ENCODE data around the gene SPTBN1.

SPTBN1 gene

DNA sequence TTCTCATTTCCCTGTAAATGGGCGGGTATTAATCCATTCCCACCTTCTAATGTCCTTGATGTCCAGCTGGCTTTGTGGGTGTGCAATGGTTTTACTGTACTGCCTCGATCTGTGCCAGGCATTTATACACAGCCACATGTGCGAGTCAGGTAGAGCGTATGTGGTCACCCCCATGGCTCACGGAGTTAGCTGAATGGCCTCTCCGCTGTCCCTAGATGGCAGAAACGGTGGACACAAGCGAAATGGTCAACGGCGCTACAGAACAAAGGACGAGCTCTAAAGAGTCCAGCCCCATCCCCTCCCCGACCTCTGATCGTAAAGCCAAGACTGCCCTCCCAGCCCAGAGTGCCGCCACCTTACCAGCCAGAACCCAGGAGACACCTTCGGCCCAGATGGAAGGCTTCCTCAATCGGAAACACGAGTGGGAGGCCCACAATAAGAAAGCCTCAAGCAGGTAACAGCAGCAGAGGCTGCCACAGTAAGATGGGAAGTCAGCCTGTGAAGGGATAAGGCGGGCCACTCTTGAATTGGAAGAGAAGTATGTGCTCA lies 208.2 kb downstream of the SPTBN1 start:
- no peak for DNase-seq

DNA sequence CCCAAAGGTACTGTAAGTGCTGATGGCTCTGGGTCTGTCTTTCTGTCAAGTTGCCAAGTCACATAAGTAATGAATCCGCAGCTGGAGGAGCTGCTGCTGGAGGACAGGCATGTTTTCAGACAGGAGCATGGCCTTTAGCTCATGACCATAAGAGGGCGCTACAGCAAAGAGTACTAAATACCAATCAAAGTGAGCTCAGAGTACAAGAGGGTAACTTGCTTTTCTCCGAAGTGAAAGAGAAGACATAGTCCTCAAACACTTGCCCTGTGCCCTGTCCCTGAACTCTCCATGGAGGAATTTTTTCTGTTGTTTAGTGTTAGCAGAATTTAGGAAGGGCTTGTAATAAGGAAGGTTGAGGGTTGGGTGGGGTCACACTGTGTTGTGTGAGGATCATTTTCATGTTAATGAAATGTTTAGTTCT lies 209.3 kb downstream of the SPTBN1 start:
- DNase-seq = no peak

DNA sequence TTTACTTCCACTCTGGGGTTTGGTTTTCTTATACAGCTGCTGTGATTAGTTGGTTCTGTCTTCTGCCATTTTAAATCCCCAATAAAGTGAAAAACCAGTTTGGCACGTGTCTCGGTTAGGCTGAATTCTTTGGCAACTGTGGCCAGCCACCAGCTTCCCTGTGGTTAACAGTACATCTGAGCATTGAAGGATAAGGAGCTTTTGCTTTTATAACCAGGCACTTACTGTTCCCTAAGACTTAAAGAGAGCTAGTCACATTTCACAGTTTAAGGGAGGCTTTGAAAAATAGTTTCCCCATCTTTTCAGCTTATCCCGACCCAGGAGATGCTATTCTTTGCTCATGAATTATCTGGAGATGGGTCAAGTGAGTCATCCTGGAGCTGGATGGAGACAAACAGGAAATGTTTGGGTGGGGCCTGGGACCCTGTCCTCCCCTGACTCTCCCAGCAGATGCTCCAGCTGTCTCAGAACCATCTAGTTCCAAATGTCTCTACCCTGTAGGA lies 210.1 kb downstream of the SPTBN1 start:
- no peak for DNase-seq

DNA sequence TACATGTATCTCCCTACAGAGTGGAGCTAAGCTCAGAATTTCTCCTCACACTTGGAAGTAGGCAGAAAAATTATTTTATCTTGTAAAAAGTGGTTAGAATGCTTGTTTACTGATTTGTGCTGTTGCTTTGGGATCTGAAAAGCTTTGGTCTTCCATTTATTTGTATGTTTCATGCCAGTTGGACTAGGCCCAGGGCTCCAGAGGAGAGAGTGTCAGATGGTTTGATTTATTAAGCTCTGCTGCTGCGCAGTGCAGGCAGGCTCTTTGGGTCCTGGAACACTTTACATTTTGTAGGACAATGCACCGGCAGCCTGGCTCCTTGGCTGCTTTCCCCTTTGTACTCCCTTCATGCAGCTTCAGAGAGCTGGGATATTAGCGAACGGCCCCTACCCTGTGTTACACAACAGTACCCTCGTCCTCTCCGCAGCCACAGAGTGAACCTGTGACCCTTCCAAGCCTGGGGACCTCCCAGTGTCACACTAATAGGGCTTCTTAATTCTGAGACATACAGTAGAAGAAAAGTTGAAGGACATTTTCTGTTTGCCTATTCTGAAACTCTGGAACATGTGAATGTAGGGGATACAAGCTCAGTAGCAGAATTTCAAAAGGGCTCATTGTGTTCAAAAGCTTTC lies 210.6 kb downstream of the SPTBN1 start:
- DNase-seq = no peak

DNA sequence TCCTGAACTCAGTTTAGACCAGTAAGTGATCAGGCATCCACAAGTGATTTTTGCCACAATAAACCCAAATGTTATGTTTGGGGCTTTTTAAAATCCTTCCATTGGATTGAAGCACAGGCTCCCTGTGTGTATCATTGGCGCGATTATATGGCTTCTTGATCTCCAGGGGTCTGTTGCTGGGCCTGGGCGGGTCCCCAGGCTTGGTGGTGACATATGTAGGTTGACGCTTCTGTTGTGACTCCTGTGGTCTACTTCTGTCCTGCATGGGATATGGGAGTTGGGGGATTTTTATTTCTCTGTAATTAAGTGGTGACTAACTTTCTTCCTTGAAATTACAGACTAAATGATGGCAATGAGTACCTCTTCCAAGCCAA lies 211.1 kb downstream of the SPTBN1 start:
- DNase-seq = no peak

DNA sequence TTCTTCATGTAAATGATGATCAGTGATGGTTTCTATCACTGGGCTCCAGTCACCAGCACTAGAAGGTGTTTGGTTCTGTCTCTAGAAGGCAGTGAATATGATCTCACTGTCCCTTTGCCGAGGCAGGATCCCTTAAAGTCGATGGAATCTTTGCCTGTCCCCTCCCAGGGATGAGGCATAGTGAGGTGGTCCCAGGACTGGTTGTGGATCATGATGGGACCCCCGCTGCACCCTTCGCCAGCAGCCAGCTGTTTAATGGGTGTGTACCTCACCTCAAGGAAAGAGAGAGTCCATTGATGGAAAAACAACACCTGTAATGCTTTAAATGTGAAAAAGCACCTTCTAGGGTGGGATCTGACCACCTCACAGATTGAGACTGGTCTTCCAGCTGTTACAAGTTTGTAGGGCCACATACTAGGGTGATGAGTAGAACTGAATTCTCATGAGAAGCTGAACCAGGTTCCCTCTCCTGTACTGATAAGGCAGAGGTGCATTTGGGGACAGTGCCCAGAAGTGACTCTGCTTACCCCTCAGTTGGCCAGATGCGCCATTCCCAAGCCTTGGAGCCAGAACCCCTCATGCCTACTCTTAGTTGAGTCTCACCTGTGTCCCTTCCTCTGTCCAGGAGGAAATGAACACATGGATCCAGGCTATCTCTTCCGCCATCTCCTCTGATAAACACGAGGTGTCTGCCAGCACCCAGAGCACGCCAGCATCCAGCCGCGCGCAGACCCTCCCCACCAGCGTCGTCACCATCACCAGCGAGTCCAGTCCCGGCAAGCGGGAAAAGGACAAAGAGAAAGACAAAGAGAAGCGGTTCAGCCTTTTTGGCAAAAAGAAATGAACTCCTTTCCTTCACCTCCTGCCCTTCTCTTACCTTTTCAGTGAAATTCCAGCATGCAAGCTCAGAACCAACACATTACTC lies 211.9 kb downstream of the SPTBN1 start:
- no peak for DNase-seq

DNA sequence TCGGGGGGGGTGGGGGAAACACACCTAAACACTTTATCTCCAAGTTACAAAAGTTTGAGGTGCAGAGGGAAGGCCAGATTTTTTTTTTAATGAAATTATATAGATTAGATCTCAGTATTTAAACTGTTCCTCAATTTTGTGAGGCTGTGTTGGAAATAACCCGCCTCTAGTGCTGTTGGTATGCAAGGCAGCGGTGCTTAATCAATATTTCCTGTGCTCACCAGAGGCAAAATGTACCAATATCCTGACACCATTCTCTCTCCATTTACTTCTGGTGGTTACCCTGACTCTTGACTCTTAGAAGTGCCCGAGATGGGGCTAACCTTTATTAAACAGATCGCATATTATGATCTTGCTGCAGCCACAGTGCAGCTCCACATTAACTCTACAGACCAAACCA lies 212.6 kb downstream of the SPTBN1 start:
- DNase-seq = no peak

DNA sequence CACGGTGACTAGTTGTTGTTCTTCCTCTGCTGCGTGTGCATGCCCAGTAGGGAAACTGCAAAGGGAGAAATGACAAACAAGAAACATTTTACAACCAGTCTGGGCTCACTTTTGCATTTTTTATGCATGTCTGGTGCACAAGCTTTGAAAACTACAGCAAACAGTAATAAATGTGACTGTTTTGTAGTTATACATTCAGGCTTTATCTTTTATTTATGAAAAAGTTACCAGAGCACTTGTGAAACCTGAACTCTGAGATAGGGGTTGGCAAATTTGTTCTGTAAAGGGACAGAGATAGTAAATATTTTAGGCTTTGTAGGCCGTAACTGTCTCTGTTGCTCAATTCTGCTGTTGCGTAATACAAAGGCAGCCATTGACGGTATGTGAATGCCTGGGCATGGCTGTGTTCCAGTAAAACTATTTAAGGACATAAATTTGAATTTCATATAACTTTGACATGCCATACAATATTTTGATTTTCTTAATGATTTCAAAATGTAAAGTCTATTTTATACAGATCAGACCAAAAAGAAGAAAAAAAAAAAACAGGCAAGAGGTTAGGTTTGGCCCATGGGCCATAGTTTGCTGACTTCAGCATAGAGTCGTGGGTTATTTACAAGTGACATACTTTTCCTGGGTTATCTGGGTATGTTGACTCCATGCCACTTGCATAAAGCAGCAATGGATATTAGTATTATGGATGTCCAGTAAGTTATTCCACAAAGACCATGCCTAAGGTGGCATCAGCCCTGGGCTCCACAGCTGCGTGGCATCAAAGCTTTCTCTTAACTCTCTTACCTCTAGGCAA lies 213.8 kb downstream of the SPTBN1 start:
- no peak for DNase-seq

DNA sequence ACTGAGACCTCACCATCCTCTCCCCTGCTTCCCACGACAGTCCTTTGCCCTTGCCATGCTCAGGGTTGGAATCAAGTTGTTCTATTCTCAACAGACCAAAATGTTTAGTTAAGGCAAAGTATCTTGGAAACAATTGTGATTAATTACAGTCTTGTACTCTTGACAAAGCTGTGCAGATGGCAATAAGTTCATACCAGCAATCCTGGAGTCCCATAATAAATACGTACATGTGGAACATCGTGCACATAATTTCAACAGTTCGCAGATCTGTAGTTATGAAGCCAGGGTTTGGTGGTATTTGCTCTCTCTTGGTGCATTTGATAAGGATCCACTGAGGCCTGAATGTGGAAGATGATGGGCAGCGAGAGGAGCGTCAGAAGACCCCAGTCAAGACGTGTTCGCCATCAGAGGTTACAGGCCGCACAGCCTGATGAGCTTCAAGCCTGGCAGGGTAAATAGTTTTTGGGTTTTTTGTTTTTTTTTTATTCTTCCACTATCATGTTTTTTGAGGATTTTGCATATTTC lies 214.4 kb downstream of the SPTBN1 start:
- no peak for DNase-seq

DNA sequence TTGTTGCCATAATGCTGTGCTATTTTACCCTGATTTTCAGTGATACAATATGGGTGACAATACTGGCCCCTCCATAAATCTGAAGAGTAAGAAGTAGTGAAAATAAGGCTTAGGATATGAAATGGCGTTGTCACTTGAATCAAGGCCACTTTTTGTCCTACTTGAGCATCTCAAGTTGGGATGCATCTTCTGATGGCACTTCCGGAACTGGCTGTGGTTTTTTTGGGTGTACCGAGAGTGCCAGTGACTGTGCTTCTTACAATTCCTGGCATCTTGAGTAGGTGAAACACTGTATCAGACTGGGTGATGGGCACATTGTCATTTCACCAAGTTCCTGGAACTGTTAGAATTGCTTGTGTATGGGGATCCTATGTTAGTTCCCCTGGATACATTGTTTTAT lies 214.9 kb downstream of the SPTBN1 start:
- no peak for DNase-seq

DNA sequence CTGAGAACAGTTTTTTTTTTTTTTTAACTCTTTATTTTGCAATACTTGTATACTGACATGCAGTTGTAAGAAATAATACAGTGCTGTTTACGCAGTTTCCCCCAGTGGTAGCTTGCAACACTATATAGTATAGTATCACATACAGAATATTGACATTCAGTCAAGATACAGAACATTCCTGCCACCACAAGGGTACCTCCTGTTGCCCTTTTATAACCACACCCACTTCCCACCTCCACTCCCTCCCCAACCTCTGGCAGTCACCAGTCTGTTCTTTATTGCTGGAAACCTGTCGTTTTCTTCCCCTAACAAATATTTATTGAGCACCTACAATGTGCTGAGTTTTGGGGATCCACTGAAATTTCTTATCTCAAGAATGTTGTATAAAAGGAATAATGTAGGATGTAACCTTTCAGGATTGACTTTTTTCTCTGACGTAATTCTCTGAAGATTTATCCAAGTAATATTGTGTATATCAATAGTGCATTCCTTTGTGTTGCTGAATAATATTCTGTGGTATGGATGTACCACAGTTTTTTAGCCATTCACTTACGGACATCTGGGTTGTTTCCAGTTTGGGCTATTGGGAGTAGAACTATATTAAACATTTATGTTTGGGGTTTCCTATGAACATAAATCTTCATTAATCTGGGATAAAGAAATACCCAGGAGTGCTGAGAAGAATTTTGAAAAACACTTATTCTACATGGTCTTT lies 215.9 kb downstream of the SPTBN1 start:
- DNase-seq = no peak

DNA sequence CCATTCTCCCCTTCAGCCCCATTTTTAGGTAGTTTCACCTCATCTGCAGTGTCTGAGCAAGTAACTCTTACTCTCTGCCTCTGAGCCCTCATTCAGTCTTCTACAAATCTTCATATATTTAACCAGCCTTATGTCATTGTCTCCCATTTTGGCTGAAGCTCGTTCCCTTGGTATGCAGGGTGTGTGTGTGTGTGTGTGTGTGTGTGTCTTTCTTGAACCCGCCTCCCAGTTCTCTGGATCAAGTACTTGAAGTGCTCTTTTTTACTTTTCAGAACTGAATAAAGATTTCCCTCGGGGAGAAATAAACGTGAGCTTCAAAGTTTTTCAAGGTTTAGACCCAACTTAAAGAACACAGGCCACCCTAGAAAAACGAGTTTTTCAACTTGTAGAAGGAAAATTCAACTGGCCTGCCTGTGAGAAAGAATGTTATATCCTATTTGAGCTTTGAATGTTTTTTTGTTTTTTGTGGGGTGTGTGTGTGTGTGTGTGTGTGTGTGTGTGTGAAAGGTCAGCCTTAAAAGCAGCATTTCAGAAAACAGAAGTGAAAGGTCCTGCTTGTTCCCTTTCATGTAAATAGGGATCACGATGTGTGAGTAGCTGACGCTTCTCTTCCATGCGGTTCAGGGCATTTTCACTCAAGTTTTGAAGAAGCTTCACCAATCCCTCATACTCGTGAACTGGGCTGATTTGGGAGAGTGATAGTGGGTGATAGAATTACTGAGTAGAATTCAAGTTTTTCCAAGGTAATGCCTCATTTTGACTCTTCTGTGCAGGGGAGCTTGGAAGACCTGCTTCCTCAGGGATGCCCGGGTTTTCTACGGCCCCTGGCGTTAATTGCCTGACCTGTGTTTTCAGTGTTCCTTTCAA lies 216.7 kb downstream of the SPTBN1 start:
- no peak for DNase-seq

DNA sequence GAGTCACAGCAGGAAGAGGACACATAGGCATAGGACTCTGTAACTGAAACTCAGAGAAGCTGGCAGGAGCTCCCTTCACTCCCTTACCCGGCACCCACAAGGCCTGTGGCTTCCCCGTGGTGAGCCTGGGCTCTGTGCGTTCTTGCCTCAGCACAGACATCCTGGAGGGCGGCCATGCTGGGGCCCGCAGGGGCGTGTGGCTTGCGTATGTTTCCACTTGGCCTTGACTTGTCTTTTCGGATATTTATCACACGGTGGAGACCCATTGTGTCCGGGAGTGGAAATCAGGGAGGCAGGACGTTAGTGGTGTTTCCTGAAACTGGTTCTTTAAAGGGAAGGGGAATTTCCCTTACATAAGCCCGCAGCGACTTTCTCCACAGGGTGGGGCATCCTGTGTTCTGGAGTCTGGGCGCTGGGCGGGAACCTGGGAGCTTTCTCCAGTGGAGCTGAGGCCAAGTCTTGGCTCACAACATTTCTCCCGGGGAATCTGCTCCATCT lies 217.4 kb downstream of the SPTBN1 start:
- DNase-seq = no peak

DNA sequence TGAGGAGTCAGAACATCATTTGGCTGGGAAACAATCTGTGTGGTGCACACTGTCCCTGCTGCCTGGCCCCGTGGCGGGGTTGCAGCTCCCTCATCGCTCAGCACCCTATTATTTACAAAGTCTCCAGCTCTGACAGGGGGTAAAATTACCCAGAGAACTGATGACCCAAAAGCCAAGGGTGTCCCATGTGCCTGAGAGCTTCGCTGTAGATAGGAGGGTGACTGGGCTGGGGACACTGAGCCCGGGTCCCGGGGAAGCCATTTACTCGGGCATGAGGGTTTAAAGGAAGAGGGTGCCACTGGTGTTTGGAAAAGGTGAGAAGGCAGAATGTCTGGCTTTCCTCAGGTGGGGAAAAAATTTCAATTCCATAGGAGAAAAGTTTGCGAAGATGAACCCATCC lies 219.2 kb downstream of the SPTBN1 start:
- no peak for DNase-seq

DNA sequence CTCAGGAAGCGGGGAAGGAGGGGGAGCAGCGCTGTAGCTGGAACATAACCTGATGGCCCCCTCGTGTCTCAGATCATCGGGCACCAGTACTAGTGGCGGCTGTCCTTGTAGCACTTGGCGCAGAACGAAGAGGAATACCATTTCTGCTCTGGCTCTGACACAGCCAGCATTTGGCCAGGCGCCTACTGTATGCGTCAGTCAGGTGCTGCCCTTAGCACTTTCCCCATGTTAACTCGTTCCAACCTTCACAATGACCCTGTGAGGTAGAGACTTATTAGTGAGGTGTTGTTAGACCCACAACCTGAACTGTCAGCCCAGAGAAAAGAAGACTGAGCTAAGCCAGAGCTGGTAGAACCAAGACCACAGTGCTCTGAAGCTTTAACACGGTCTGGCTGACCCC lies 219.6 kb downstream of the SPTBN1 start:
- DNase-seq = no peak

DNA sequence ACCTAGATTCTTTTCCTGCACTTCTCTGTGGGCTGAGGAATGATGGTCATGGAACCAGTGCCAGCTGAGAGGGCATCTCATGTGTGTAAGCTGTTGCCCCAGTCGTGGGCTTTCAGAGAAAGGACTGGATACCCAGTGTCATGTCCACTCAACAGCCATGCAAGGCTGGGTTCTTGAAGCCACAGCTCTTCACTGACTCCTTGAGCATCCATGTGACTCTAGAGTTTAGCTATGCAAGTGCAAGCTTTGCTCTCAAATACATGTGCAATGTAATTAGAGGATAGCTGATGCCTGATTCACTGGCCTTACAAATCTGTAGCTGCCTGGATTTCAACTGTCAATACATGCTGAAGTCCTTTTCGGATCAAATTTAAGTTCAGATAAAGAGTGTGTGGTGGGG lies 220.5 kb downstream of the SPTBN1 start:
- no peak for DNase-seq

DNA sequence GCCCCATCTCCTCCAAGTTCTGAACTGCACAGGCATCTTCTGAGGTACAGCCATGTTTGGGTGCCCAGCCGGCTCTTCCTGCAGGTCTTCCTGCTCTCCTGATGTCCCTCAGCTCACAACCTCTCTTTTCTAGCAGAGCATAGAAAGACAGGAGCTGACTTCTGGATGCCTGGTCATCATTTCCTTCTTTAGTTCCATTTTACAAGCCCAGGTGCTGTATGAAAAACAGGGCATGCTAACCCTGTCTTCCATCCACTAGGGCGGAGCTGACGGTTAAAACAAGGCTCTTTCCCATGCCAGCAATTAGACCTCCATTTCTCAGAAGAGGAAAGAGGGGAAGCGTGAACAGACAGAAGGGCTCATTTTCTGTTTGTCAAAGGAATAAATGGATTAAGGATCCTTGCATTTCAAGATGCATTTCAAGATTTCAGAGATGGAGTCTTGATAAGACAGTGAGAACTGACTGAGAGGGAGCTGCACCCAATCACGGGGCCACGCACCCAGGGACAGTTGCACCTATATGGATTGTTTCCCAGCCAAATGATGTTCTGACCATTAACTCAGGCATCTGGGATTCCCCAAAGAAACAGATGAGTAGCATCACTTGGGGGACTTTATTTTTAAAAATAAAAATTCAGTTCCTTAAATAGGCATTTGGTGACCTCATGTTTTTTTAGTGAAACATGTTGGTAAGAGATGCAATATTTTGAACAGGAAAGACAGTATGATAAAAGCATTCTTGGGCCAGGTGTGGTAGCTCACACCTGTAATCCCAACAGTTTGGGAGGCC lies 221.5 kb downstream of the SPTBN1 start:
- no peak for DNase-seq

DNA sequence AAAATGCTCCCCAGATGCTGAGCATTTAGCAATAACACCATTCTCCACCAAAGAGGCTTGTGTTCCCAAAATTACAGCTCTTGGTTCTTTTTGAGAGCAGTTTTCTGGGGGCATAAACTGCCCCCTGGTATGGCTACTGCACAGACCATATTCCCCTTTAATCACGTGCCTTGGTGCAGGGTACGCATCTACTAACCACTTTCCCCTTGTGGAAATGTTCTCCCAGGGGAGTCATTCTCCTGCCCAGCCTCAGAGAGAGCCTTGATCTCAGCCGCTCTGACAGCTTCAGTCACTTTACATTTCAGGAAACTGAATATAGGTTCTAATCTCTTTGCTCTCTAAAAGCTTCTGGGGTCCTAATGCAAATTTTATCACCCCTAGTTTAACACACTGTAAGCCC lies 222.6 kb downstream of the SPTBN1 start:
- DNase-seq = no peak

DNA sequence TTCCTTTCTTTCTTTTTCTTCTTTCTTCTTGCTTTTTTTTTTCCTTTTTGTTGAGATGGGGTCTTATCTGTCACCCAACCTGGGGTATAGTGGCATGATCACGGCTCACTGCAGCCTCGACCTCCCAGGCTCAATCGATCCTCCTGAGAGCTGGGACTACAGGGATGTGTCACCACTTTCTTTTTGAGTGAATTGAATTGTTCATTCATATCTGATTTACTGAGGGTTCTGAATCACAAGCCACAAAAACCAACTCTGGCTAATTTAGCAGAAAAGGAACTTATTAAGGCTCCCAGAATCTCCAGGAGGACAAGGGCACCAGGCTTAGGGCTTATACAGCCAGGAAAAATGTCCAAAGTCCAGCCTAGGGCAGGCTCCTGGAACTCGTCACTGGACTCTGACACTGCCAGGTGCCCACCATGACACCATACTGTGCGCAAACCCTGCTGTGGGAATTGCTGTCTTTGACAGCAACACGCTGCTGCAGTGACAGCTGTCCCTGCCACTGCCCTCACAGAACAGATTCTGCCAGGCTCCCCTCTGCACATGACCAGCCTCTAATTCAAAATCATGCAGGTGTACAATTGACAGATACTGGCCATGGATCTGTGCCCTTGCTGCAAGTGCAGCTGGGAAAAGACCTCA lies 224.4 kb downstream of the SPTBN1 start:
- no peak for DNase-seq

DNA sequence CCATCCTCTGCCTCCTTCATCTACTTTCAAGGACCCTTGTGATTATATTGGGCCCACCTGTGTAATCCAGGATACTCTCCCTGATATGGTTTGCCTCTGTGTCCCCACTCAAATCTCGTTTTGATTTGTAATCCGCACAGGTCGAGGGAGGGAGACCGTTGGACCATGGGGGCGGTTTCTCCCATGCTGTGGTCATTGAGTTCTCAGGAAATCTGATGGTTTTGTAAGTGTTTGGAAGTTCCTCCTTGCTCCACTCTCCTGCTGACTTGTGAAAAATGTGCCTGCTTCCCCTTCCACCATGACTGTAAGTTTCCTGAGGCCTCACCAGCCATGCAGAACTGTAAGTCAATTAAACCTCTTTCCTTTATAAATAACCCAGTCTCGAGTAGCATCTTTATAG lies 225.3 kb downstream of the SPTBN1 start:
- no peak for DNase-seq
